ENCODE measurements around the gene DNAJC27.

DNA sequence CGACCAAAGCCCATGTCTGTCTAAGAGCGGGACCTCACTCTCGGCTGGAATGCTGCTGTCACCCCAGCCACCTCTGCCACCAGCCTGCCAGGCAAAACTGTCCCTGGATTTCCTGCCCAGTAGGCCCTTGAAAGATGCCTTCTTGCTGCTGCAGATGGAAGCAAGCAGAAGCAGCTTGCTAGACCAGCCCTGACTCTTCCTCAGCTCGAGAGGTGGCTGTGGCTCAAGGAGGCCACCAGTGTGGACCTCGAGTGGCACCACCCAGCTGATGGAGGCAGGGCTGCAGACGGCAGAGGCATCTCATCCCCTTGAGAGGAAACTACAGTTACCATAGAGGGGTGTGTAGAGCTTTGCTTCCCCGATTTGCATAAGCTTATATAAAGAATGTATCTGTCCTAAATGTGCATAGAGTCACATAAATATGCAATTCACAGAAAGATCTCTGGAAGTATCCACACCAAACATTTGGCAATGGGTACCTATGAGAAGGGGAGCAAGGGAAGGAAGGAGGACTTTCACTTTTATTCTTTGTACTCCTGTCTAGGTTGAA lies 72.3 kb downstream of the DNAJC27 start:
- no peak for TF ChIP-seq CTCF (IDR thresholded peaks at IDR 0.05)
- no peak for TF ChIP-seq EZH2 (IDR thresholded peaks at IDR 0.05)
